ENCODE data around the gene HACD2.
A peak's percentile ranks its signal among the peaks of the same experiment; 100 is the strongest.

HACD2 gene

DNA sequence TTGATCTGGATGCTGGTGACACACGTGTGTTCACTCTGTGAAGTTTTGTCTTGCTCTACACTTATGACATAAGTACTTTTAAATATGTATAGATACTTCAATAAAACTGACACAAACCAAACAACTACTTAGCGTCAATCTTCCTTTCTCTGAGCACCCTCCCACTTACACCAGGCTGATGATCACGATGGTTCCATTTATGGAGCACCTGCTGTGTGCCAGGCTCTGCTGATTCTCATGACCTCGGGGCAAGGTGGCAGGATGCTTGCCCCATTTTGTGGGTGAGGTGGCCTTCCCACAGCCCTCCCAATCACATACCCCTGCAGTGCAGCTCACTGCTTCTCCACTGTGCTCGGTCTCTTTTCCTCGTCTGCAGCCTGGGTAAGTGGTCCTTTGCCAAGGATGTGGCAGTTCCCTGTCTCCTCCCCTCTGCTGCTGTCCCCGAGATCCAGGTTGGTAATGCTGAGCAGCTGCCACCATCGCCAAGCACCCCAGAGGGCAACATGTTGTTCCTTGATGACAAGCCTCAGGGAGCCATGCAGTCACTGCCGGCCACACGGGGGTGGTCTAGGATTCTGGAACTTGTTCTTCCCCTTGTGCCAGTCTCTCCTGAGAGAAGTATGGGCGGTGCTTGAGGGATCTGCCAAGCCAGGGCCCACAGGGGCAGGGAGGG lies 115.4 kb downstream of the HACD2 start:
- in situ Hi-C loops (cut with HindIII; ENCODE audit: low pct_ligation_motif_present, low pct_unique_long_range_greater_than_20kb, low sequenced_read_pairs) = no loop called here
- DNase-seq = no peak

DNA sequence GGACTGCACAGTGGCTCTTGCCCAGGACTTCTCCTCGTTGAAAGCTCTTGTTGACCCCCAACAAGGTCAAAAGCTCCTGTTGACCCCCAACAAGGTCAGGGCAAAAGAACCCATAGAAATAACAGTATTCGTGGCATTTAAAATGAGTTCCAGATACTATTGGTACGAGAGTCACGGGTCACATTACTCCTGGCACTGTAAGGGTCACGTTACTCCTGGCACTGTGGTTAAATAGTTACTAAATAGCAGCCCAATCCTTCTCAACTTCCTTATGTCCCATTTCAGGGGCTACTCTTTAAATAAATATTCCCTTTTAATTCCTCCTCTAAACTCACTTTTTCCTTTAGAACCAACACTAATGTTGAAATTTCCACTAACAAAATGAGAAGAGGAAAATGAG lies 117.8 kb downstream of the HACD2 start:
- in situ Hi-C loops (cut with HindIII; ENCODE audit: low pct_ligation_motif_present, low pct_unique_long_range_greater_than_20kb, low sequenced_read_pairs) = no loop called here
- no peak for DNase-seq

DNA sequence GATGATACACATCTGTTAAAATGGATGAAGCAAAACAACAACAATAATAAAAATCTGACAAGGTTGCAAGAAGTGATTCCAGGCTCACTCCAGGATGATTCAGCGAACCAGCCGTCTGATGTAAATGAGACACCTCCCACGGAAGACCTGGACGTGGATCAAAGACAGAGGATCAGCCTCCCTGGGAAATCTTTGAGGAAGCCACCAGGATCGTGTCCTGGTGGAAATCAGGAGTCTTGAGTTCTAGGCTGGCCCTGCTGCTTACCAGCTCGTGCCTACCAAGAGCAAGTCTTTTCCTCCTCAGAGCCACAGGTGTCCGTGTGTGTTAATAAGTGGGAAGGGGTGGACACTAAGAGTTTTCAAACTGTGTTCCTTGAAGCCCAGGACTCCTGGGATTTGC lies 120.6 kb downstream of the HACD2 start:
- in situ Hi-C loops (cut with HindIII; ENCODE audit: low pct_ligation_motif_present, low pct_unique_long_range_greater_than_20kb, low sequenced_read_pairs) = no loop called here

DNA sequence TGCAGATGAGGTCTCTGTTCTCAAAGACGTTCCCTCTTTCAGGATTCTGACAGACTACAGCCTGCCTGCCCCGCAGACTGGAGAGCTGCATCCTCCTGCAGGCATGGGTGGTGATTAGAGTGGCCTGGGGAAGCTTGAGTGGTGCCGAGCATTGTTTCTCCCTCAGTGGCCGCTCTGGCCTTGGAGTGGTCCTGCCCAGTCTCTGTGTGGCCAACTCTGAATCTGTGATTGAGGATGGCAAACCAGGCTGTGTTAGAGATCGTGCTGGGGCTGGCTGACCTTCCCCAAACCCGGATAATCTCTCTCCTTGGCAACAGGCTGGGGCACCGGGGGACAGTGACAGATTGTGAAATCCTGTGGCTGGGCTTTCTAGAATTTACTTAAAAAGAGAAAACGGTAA lies 125.0 kb downstream of the HACD2 start:
- DNase-seq = no peak
- in situ Hi-C loops (cut with HindIII; ENCODE audit: low pct_ligation_motif_present, low pct_unique_long_range_greater_than_20kb, low sequenced_read_pairs) = no loop called here

More for the DNA sequence above, 120.6 kb downstream of the HACD2 start:
- DNase-seq = no peak

DNA sequence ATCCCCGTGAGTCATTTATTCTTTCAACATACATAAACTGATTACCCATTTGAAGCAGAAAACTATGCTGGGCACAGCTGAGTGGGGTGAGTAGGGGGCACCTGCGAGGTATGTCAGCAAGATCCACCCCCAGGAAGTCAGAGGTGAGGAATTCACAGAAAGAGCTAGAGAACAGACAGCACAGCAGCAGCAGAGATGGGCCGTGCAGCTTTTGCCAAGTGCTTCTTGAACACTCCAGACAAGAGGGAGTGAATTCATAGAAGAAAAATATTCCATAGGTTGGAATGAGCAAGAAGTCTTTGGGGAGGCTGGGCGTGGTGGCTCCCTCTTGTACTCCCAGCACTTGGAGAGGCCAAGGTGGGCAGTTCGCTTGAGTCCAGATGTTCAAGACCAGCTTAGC lies 126.6 kb downstream of the HACD2 start:
- DNase-seq = no peak
- in situ Hi-C loops (cut with HindIII; ENCODE audit: low pct_ligation_motif_present, low pct_unique_long_range_greater_than_20kb, low sequenced_read_pairs) = no loop called here

DNA sequence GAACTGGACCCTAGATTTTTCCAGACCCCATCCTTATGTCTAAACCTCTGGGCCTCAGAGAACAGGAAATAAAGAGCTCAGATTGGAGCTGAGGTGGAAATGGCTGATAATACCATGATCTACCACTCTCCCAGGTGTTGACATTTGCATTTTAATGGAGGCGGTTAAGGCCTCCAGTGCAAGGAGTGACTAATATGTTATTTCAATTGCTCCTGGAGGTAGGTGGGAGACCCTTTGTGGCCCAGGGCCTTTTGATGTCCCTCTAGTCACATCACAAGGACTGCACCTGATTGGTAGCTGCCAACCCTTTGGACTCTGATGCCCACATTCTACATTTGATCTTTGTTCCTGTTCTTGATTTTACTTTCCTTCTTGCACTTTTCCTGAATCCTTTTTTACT lies 127.0 kb downstream of the HACD2 start:
- no peak for DNase-seq
- in situ Hi-C loops (cut with HindIII; ENCODE audit: low pct_ligation_motif_present, low pct_unique_long_range_greater_than_20kb, low sequenced_read_pairs) = no loop called here

DNA sequence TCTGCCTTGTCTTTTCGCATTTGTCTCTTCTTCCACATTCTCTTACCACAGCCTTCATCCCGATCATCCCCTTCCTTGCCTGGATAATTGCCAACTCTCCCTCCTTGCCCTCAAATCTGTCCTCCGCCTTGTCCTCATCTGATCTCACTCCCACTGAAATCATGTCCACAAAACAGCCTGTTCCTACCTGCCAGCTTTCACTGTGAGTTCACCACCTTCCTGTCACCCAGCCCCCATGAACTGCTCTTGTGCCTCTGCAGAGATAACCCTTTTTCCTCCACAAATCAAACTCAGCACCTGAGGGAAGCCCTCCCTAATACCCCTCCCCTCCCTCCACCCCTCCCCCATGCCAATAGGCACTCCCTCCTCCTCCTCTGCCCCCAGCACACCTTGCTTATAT lies 131.2 kb downstream of the HACD2 start:
- DNase-seq = no peak
- in situ Hi-C loops (cut with HindIII; ENCODE audit: low pct_ligation_motif_present, low pct_unique_long_range_greater_than_20kb, low sequenced_read_pairs) = no loop called here

DNA sequence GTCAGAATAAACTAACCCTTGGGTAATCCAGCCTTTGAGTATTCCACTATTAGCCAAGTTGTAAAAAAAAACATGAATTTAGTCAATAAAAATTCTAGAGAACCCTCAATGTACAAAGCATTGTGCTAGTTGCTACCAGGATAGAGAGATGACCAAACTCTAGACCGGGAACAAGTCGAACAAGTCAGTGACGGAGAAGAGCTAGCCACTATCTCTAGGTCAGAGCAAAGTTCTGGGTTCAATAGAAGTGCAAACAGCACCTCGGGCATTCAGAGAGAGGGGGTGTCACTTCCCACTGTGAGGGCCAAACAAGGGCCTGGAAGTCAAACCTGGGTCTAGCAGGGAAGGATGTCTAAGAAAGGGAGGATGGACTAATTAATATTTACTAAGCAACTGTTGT lies 133.7 kb downstream of the HACD2 start:
- in situ Hi-C loops (cut with HindIII; ENCODE audit: low pct_ligation_motif_present, low pct_unique_long_range_greater_than_20kb, low sequenced_read_pairs) = no loop called here
- no peak for DNase-seq

DNA sequence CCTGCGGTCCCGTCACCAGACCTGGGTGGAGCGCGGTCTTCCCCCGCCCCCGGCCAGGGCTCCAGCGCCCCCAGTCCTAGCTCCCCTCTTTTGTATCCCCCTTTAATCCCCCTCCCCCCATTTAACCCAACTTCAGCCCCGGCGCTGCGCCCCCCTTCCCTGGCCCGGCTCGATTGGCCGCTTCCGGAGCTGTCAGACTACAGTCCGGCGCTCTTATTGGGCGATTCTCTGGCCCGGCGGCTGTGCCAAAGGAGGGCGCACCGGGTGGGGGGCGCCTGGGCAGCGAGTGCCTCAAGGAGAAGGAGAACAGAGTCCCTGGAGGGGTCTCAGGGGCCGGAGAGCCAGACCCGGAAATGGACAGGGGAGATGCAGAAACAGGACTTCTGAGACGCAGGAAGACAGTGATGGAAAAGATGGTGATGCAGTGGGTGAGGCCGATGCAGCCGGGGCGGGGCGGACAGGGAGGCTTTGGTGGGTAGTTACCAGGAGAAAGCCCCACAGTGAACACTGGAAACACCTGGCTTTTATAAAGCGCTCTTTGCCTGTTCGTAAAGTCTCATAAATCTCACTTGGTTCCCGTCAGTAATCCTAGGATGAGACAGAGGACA lies 134.8 kb downstream of the HACD2 start:
- in situ Hi-C loops (cut with HindIII; ENCODE audit: low pct_ligation_motif_present, low pct_unique_long_range_greater_than_20kb, low sequenced_read_pairs) = no loop called here
- no peak for DNase-seq

DNA sequence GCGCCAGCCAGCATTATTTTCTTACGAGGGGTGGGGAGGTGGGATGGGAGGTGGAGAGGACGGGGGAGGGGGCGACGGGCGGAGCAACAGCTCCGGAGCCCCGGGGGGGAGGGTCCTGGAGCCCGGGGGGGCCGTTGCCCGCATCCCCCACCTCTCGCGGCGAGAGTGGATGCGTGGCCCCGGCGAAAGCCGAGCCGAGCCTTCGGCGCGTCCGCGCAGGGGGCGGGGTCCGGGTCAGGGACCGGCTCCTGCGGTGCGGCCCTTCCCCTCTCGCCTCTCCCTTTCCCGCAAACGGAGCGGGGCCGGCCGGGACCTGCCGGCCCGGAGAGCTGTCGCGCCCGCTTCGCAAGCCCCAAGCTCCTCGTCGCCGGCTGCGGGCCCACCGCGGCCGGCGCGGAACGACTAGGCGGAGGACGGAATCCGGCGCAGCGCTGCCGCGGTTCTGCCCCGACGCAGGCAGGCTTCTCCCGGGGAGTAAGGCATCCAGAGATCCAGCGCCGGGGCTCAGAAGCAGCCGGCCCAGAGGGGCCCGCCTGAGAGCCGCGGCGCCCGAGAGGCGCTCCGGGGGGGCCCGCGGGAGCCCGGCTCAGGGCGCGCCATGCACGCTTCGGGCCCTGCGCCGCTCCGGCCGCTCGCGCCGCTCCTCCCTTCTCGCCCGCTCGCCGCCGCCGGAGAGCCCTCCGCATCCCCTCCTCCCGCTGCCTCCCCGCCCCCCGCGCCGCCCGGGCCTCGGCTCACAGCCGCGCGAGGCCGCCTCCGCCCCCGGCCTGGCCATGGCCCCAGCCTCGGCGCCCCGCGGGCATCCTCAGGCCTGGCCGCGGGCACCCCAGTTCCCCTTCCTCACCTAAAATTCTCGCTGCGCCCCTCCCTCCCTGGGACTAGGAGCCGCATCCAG lies 135.5 kb downstream of the HACD2 start:
- DNase-seq = peak; percentile 9
- in situ Hi-C loops (cut with HindIII; ENCODE audit: low pct_ligation_motif_present, low pct_unique_long_range_greater_than_20kb, low sequenced_read_pairs) = no loop called here

DNA sequence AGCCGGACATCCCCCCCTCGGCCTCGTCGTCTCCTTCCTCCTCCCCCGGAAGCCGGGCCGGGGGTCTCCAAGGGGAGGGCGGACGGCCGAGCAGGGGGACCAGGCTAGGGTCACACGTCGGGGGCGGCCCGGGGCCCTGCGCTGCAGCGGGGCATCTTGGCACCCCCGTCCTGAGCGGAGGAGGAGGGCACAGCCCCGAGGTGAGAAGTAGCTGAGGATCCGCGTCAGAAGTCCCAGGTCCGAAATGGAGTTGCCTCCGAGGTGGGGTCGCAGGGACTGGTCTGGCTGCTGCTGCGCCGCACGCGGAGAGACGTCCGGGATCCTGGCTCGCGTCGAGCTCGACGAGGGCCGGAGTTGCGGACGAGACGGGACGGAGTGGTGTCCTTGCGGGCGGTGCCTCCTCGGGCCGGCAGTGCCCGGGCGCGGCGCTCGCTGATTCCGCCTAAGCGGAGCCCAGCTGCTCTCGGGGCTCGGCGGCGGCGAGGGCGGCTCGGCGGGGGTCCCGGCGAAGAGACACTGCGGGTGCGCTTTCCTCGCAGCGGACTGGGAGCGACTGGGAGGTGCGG lies 136.2 kb downstream of the HACD2 start, which contains the start of gene ADCY5:
Gene ADCY5 (minus strand): TSS at position 555 of the 566 bp plus-strand sequence. CDS start 545 bp downstream, at position 10.
- DNase-seq = no peak
- in situ Hi-C loops (cut with HindIII; ENCODE audit: low pct_ligation_motif_present, low pct_unique_long_range_greater_than_20kb, low sequenced_read_pairs) = no loop called here

DNA sequence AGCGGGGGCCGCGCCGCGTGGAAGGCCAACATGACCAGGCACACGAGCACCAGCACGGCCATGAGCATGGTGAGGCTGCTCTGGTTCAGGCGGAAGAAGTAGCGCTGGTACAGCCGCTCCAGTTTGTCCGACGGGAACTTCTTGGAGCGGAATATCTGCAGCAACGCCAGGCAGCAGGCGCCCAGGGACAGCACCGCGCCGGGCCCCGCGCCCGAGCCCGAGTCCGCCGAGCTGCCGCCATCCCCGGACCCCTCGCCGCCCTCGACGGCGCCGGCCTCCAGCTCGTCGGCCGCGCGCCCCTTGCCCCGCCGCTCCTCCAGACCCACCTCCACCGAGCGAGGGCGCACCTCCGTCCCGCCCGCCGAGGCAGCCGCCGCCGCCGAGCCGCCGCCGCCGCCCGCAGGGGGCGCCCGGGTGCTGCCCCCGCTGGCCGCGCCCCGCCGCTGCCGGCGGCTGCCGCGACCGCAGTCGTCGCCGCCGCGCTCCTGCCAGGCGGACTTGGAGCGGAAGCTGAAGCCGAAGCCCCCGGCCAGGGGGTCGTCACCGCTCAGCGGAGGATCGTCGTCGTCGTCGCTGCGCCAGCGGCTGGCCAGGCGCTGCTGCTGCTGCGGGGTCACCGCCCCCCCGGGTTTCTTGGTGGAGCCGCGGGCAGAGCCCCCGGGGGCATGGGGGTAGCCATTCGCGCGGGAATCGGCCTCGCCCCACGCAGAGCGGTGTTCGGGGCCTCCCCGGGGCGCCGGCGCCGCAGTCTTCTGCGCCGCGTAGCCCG lies 136.9 kb downstream of the HACD2 start:
- in situ Hi-C loops (cut with HindIII; ENCODE audit: low pct_ligation_motif_present, low pct_unique_long_range_greater_than_20kb, low sequenced_read_pairs) = no loop called here
- DNase-seq = no peak

DNA sequence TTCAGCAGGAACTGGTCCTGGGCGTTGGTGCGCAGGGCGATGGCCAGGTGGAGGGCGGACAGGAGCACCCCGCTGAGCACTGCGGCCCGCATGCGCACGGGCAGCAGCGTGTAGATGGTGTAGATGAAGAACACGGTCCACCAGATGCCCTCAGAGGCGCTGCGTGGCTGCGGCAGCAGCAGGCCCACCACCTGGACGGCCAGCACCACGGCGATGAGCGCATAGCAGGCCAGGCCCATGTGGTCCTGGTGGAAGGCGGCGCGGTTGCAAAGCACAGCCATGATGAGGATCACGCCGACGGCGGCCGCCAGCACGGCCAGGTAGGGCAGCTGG lies 137.5 kb downstream of the HACD2 start:
- in situ Hi-C loops (cut with HindIII; ENCODE audit: low pct_ligation_motif_present, low pct_unique_long_range_greater_than_20kb, low sequenced_read_pairs) = no loop called here
- no peak for DNase-seq

DNA sequence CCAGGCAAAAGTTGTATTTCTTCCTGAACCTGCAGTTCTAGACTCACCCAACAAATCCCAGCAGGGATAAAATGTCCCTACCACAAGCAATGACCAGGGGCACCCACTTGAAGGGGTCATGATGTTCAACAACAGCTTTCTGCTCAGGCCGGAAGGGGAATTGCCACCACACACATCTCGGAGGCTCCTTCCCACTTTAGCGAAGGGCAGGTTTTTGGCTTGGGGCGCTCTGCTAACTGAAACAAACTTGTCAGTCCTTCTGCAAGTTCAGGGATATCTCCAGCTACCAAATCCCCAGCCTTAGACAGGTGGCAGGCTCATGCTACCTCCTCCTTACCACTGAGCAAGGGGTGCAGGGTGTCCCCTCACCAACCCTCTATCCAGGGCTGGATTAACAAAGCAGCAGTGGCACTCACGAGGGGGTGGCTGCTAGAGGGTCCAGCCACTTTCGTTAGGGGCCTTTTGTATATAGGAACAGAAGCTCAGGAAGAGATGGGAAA lies 138.2 kb downstream of the HACD2 start:
- in situ Hi-C loops (cut with HindIII; ENCODE audit: low pct_ligation_motif_present, low pct_unique_long_range_greater_than_20kb, low sequenced_read_pairs) = no loop called here
- DNase-seq = no peak

DNA sequence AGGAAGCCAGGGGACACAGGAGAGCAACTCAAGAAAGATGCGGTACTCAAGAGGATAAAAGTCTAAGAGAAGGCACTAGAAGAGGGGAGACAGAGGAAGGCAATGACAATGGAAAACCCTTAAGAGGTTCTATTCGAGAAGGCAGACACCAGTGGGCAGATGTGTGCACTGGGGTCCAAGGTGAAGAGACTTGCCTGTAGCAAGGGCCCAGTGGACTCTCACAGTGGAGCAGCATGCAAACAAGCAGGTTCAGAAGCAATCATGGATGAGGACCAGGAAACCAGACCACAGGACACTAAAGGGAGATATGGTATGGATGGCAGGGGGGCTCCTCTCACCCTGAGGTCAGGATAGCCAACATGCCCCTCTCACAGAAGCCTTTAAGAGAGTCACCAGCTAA lies 138.6 kb downstream of the HACD2 start:
- DNase-seq = no peak
- in situ Hi-C loops (cut with HindIII; ENCODE audit: low pct_ligation_motif_present, low pct_unique_long_range_greater_than_20kb, low sequenced_read_pairs) = no loop called here

DNA sequence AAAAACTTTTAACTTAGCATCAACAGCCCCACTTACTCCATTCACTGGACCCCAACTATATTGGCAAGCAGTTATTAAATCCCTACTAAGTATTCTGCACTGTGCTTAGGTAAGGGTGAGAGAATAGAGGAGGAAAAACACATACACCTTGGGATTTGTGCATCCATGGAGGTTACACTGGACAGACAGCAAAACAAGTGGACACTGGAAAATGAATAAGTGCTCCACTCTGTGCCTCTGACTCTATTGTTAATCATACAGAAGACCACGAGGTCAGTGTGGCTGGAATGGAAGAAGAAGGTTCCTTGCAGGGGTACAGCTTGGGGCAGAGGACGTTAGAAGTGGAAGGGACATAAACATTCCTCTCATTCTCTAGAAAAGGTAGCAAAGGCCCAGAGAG lies 139.2 kb downstream of the HACD2 start:
- in situ Hi-C loops (cut with HindIII; ENCODE audit: low pct_ligation_motif_present, low pct_unique_long_range_greater_than_20kb, low sequenced_read_pairs) = no loop called here
- DNase-seq = no peak

DNA sequence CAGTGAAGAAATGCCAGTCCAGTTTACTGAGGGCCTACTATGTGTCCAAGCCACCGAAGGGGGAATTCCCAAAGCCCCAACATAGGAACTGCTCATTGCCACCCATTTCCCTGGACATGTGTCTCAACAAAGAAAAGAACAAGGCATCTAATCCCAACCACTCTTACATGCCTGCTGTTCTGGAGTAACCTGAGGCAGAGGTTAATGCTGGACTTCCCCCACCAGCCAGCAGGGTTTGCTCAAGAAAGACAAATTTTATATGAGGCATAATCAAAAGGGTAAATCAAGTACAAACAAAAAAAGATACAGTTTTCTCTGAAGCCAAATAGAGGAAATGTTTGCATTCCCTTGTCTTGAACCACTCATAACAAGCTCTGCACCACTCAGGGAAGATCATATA lies 140.1 kb downstream of the HACD2 start:
- DNase-seq = no peak
- in situ Hi-C loops (cut with HindIII; ENCODE audit: low pct_ligation_motif_present, low pct_unique_long_range_greater_than_20kb, low sequenced_read_pairs) = no loop called here

DNA sequence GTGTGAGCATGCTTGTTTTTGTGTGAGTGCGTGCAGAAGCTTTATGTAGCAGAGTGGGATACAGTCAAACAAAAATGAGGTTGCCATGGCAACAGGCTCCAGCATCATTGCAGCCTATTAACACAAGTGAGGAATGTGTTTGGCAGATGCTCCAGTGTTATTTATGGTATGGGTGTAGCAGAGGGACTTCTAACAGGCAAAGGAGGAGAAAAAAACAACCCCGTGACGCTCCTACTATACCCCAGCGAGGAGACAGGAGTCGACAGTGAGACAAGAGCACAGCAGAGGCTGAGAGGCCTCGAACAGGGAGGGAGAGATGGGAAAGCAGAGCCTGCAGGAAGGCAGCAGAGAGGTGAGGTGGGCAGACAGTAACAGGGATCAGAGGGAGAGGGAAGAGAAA lies 140.8 kb downstream of the HACD2 start:
- in situ Hi-C loops (cut with HindIII; ENCODE audit: low pct_ligation_motif_present, low pct_unique_long_range_greater_than_20kb, low sequenced_read_pairs) = no loop called here
- DNase-seq = no peak

DNA sequence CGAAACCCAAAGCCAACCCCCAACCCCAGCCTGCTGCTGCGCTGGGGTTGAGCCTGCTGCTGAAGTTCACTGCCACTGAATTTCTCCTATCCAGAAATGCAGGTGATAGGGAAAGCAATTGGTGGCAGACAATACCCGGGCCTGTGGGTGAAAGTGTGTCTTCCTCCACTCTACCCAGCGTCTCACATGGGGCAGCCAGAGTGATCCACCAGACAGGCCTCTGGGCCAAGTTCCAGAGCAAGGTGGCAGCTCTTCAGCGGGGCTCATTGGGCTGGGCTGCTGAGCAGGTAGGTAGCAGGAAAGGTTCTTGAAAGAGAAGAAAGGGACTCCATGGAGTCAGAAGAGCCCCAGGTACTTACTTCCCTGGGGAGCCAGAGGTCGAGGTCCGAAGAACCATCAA lies 141.9 kb downstream of the HACD2 start:
- DNase-seq = no peak
- in situ Hi-C loops (cut with HindIII; ENCODE audit: low pct_ligation_motif_present, low pct_unique_long_range_greater_than_20kb, low sequenced_read_pairs) = no loop called here

Measured in ACHN (cell line).